BLaER1 treated with 17β-estradiol and CSF1 and Interleukin-3, amounts not matched to agents 10 nM and 100 nM (cell line): ENCODE data around the gene KIAA1958.

Source experiments
- H3K27ac ChIP-seq, 11 experiments: shearing (Covaris generic); formaldehyde crosslinking; 2 replicates each; pipeline ENCODE4 v1.8.1; 2022
- H3K27me3 ChIP-seq, 11 experiments: shearing (Covaris generic); formaldehyde crosslinking; 2 replicates each; pipeline ENCODE4 v1.8.1; 2022
- H3K36me3 ChIP-seq, 11 experiments: shearing (Covaris generic); formaldehyde crosslinking; 2 replicates each; pipeline ENCODE4 v1.8.1; 2022
- H3K4me1 ChIP-seq, 10 experiments: shearing (Covaris generic); formaldehyde crosslinking; 2 replicates each; pipeline ENCODE4 v1.8.1; 2022
- H3K4me2 ChIP-seq, 11 experiments: shearing (Covaris generic); formaldehyde crosslinking; 2 replicates each; pipeline ENCODE4 v1.8.1; 2022
- H3K4me3 ChIP-seq, 10 experiments: shearing (Covaris generic); formaldehyde crosslinking; 2 replicates each; pipeline ENCODE4 v1.8.1; 2022
- H3K9ac ChIP-seq, 11 experiments: shearing (Covaris generic); formaldehyde crosslinking; 2 replicates each; pipeline ENCODE4 v1.8.1; 2022
- H3K9me3 ChIP-seq, 11 experiments: shearing (Covaris generic); formaldehyde crosslinking; replicated peaks in 1 of 11; 2 replicates each; pipeline ENCODE4 v1.8.1; 2022
- H4K20me1 ChIP-seq, 11 experiments: shearing (Covaris generic); formaldehyde crosslinking; 2 replicates each; pipeline ENCODE4 v1.8.1; 2022
- Cebpa-rat ChIP-seq, 11 experiments: shearing (Covaris generic); IDR thresholded peaks; 2 replicates each; pipeline ENCODE4 v1.8.1; 2022

The KIAA1958 gene

GRCh38 chr9:112599732-112600131, 113.1 kb downstream of the KIAA1958 start:
- no peaks in the 10 kb centered on the region for H3K9me3 ChIP-seq
- H3K4me3 ChIP-seq: no peak overlapping the region

GRCh38 chr9:112601636-112602035, 115.0 kb downstream of the KIAA1958 start:
- H3K4me2 ChIP-seq: no peak overlapping the region

More at GRCh38 chr9:112599732-112600131, 113.1 kb downstream of the KIAA1958 start:
- Histone ChIP-seq H3K27me3 (no peaks in the 10 kb centered on the region), H4K20me1 (peaks cover 0 to 9% (median 0%) of the 10 kb centered on the region in 11 experiments; a peak in 2 of 22 replicates), H3K27ac (no peak overlapping the region), H3K4me2 (no peak overlapping the region), H3K9ac (no peak overlapping the region), H3K4me1 (no peaks in the 10 kb centered on the region), H3K36me3 (peaks cover 0 to 23% (median 0%) of the 10 kb centered on the region in 11 experiments; a peak in 7 of 22 replicates)
- TF ChIP-seq Cebpa-rat (IDR thresholded peaks at IDR 0.05): no peak

GRCh38 chr9:112604790-112605189, 118.2 kb downstream of the KIAA1958 start:
- no peak overlapping the region for H3K4me3 ChIP-seq
- H3K9ac ChIP-seq: no peak overlapping the region
- peaks cover 0 to 34% (median 15%) of the 10 kb centered on the region in 11 experiments; a peak in 13 of 22 replicates for H3K36me3 ChIP-seq
- no peaks in the 10 kb centered on the region for H3K4me1 ChIP-seq
- no peaks in the 10 kb centered on the region for H3K27me3 ChIP-seq
- no peak overlapping the region for H3K27ac ChIP-seq
- peaks cover 0 to 9% (median 0%) of the 10 kb centered on the region in 11 experiments; a peak in 1 of 22 replicates for H4K20me1 ChIP-seq
- TF ChIP-seq Cebpa-rat (IDR thresholded peaks at IDR 0.05): no peak
- no peaks in the 10 kb centered on the region for H3K9me3 ChIP-seq
- H3K4me2 ChIP-seq: no peak overlapping the region

More at GRCh38 chr9:112601636-112602035, 115.0 kb downstream of the KIAA1958 start:
- Histone ChIP-seq H3K36me3 (peaks cover 0 to 23% (median 5%) of the 10 kb centered on the region in 11 experiments; a peak in 11 of 22 replicates), H3K27ac (no peak overlapping the region), H3K9ac (no peak overlapping the region), H3K9me3 (no peaks in the 10 kb centered on the region), H3K27me3 (no peaks in the 10 kb centered on the region), H3K4me3 (no peak overlapping the region), H3K4me1 (no peaks in the 10 kb centered on the region), H4K20me1 (peaks cover 0 to 9% (median 0%) of the 10 kb centered on the region in 11 experiments; a peak in 1 of 22 replicates)
- no peak for TF ChIP-seq Cebpa-rat (IDR thresholded peaks at IDR 0.05)

GRCh38 chr9:112605518-112605917, 118.9 kb downstream of the KIAA1958 start:
- Histone ChIP-seq H3K9me3 (no peaks in the 10 kb centered on the region), H3K4me3 (no peak overlapping the region), H3K27me3 (no peaks in the 10 kb centered on the region), H3K9ac (no peak overlapping the region), H3K27ac (no peak overlapping the region), H4K20me1 (peaks cover 0 to 9% (median 0%) of the 10 kb centered on the region in 11 experiments; a peak in 1 of 22 replicates), H3K4me2 (no peak overlapping the region), H3K4me1 (no peaks in the 10 kb centered on the region), H3K36me3 (peaks cover 0 to 34% (median 15%) of the 10 kb centered on the region in 11 experiments; a peak in 13 of 22 replicates)
- no peak for TF ChIP-seq Cebpa-rat (IDR thresholded peaks at IDR 0.05)

GRCh38 chr9:112605963-112606699, 119.5 kb downstream of the KIAA1958 start:
- H3K27me3 ChIP-seq: no peaks in the 10 kb centered on the region
- H3K4me1 ChIP-seq: no peaks in the 10 kb centered on the region
- no peak overlapping the region for H3K4me3 ChIP-seq
- H4K20me1 ChIP-seq: peaks cover 0 to 6% (median 0%) of the 10 kb centered on the region in 11 experiments; a peak in 1 of 22 replicates
- H3K36me3 ChIP-seq: peaks cover 0 to 29% (median 15%) of the 10 kb centered on the region in 11 experiments; a peak in 13 of 22 replicates
- TF ChIP-seq Cebpa-rat (IDR thresholded peaks at IDR 0.05): no peak
- H3K4me2 ChIP-seq: no peak overlapping the region
- no peaks in the 10 kb centered on the region for H3K9me3 ChIP-seq
- no peak overlapping the region for H3K9ac ChIP-seq
- no peak overlapping the region for H3K27ac ChIP-seq

GRCh38 chr9:112608851-112609250, 122.2 kb downstream of the KIAA1958 start:
- H3K27me3 ChIP-seq: no peaks in the 10 kb centered on the region
- TF ChIP-seq Cebpa-rat (IDR thresholded peaks at IDR 0.05): no peak
- H3K27ac ChIP-seq: no peak overlapping the region
- H3K9ac ChIP-seq: no peak overlapping the region
- peaks cover 5 to 34% (median 14%) of the 10 kb centered on the region in 11 experiments; a peak in 13 of 22 replicates for H3K36me3 ChIP-seq
- no peaks in the 10 kb centered on the region for H4K20me1 ChIP-seq
- no peaks in the 10 kb centered on the region for H3K4me1 ChIP-seq
- H3K4me3 ChIP-seq: no peak overlapping the region
- no peak overlapping the region for H3K4me2 ChIP-seq
- H3K9me3 ChIP-seq: peaks cover 0 to 7% (median 0%) of the 10 kb centered on the region in 11 experiments; a peak in 2 of 22 replicates

GRCh38 chr9:112615584-112616266, 129.1 kb downstream of the KIAA1958 start:
- no peak overlapping the region for H3K27ac ChIP-seq
- H3K36me3 ChIP-seq: peaks cover 14 to 61% (median 33%) of the 10 kb centered on the region in 11 experiments
- H3K9me3 ChIP-seq: peaks cover 0 to 10% (median 0%) of the 10 kb centered on the region in 11 experiments; a peak in 5 of 22 replicates
- H3K4me2 ChIP-seq: no peak overlapping the region
- H4K20me1 ChIP-seq: no peaks in the 10 kb centered on the region; a peak in 1 of 22 replicates
- no peak overlapping the region for H3K9ac ChIP-seq
- H3K4me3 ChIP-seq: no peak overlapping the region
- TF ChIP-seq Cebpa-rat (IDR thresholded peaks at IDR 0.05): no peak
- peaks cover 0 to 12% (median 6%) of the 10 kb centered on the region in 10 experiments; a peak in 7 of 20 replicates for H3K4me1 ChIP-seq
- no peaks in the 10 kb centered on the region for H3K27me3 ChIP-seq

GRCh38 chr9:112617371-112617770, 130.7 kb downstream of the KIAA1958 start:
- no peak for TF ChIP-seq Cebpa-rat (IDR thresholded peaks at IDR 0.05)

More at GRCh38 chr9:112617371-112617770, 130.7 kb downstream of the KIAA1958 start:
- Histone ChIP-seq H3K9ac (no peak overlapping the region), H3K27me3 (no peaks in the 10 kb centered on the region), H3K9me3 (peaks cover 0 to 10% (median 0%) of the 10 kb centered on the region in 11 experiments; a peak in 4 of 22 replicates), H3K4me3 (no peak overlapping the region), H3K4me1 (peaks cover 0 to 28% (median 8%) of the 10 kb centered on the region in 10 experiments; a peak in 9 of 20 replicates), H3K27ac (no peak overlapping the region), H3K4me2 (no peak overlapping the region), H4K20me1 (no peaks in the 10 kb centered on the region; a peak in 1 of 22 replicates), H3K36me3 (peaks cover 14 to 63% (median 35%) of the 10 kb centered on the region in 11 experiments)
